Caki2 (cell line): ENCODE results near the gene PPARG. TPM values are rescaled to one million over a fixed set of nuclear protein-coding genes. Genes with fewer than 3 reads are reported as not detected.

Experiments
- DNase-seq: peaks from one replicate; pipeline ENCODE4 v3.0.0-alpha.2; 2015; ENCODE audit warnings: low read depth
- in situ Hi-C: cut with HindIII; loops from 2 replicates; pipeline ENCODE4 v1.10.0; 2016; ENCODE audit warnings: low sequenced_read_pairs, low pct_unique_long_range_greater_than_20kb, mixed read lengths
- total RNA-seq: library from RNA; depleted of rRNA; stranded (reverse); fragments of >200 nt; shearing (Covaris generic); gene quantifications from 2 replicates; pipeline ENCODE4 v1.2.3, GENCODE V29; 2014; ENCODE audit warnings: low replicate concordance

The PPARG gene
- total RNA-seq, 1 experiment from 2014 or later: 63.8 TPM

DNA sequence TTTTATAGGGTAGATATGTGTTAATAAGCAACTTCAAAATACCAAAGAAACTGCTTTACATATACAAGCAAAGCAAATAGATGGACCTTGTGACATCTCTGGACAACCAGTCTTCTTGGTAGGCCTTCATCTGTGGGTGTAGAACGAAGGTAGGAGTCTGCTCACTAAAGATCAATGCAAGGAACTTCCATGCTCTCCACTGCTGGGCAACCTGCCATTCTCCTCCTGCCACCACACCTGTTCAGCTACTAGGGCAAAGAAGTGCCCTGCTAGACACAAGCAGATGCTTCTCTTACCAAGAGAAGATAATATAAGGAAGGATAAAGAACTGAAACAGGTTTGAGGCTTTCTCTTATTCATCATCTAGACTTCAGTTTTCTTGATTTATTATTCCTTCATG, 12.6 kb downstream of the PPARG start:
- in situ Hi-C loops: no loop called here
- no peak for DNase-seq

DNA sequence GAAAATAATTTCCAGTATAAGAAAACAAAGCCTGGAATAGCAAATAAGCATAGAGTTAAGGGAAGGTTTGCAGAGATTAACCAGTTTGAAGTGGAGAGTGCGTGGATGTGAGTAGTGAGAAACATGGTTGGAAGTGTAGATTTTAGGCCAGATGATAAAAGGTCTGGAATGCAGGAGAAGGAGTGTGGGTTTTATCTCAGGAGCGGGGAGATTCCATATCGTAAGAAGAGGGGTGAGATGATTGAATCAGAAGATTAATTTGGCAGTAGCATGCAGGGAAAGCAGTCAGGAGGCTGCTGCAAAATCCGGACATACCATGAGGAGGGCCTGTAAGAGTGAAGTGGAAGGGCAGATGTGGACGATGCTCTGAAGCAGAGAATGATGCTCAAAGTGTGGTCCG, 13.7 kb downstream of the PPARG start:
- in situ Hi-C loops: no loop called here
- DNase-seq: no peak

DNA sequence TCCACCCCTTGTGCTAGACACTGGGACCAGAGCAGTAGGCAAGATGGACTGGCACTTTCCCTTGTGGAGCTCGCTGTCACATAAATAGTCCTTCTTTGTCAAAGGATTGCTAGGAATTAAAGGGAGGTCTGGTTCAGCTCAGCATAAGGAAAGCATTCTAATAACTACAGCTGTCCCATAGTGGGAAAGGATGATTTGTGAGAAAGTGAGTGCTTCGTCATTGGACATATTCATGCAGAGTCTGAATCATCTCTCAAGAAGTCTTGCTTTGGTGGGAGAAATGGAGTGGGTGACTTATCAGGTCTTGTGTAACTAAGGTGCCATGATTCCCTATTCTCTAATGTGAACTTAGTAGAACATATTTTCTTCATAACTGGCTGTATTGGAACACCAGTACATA, 14.7 kb downstream of the PPARG start:
- in situ Hi-C loops: no loop called here
- peak; percentile 76 for DNase-seq

DNA sequence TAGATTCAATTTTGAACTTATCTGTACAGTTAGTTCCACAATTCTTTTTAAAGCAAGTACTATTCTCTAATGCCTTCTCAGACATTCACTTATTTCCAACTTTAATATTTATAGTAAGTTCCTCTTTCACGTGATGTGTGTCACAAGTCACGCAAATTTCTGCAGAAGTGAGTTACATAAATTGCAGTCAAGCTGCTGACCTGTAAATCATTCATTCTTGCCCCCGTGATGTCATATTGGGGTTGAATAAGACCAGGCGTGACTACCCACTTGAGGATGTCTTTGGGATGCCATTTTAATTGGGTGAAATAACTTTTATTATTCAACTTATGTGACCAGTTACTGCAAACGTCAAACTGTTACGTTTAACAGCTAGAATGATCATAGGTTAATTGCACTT, 15.1 kb downstream of the PPARG start:
- in situ Hi-C loops: no loop called here
- peak; percentile 55 for DNase-seq

DNA sequence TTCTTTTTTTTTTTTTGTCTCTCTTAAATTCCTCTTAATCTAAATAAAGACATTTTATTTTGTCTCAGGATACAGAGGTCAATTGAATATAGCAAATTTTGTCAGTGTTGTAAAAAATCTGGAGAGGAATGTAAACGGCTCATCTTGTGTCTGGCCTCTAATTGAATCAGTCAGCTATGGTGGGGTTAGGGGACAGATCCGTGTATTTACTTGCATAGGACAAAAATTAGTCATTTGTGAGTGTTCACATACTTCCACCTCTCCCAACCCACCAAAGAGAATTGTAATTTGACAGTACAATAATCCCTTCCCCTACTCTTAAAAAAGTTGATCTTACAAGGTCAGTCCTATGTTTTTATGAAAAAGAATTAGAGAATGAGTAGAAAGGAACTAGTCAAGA, 18.3 kb downstream of the PPARG start:
- in situ Hi-C loops: no loop called here
- no peak for DNase-seq

DNA sequence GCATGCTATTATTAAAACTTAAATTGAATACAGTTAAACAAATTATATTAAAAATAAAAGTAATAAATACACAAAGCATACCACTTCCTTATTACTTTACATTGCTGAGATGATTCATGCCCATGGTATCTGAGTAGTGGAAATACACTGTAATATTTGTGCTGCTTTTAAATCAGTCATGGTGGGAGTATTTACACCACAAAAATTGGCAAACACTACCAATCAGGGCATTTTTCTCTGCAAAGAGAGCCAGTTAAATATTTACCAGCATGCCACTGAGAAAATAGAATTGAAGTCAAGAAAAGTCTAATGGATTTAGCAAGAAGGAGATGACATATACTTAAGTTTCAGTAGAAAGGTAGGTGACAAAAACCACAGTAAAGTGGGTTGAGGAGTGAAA, 19.6 kb downstream of the PPARG start:
- DNase-seq: peak; percentile 86
- in situ Hi-C loops: no loop called here

DNA sequence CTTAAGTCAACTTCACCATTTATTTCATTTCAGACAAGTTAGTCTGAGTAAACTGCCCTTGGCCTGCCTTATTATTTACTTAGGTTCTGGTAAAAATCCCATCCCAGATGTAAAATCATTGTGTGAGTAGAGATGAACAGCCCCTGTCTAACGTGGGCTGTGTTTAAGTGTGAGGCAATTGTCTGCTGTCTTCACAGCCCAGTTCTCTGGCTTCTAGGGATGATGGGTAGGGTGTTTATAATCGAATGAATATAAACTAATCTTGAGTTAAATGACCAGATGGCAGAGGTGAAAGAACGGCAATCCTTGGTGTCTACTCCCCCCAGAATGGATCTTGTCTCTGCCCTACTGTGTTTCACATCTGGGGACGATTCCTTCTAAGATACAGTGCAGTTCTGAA, 20.8 kb downstream of the PPARG start:
- in situ Hi-C loops: no loop called here
- DNase-seq: no peak

DNA sequence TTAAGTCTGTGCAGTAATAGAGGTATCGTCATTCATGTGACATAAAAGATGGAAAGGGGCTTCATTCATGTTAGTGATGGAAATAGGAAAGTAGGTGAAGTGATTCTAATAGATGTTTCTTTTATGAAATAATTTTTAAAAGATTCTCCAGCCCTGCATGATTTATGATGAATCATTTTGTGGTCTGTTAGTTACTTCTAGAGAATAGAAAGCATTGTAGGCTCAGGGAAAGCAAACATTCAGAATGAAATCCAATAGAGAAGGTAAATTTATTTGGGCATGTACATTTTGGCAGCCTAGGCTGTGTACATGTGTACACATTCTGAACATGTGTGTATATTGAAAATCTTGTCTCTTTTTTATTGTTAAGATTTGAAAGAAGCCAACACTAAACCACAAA, 23.1 kb downstream of the PPARG start:
- in situ Hi-C loops: no loop called here
- no peak for DNase-seq

DNA sequence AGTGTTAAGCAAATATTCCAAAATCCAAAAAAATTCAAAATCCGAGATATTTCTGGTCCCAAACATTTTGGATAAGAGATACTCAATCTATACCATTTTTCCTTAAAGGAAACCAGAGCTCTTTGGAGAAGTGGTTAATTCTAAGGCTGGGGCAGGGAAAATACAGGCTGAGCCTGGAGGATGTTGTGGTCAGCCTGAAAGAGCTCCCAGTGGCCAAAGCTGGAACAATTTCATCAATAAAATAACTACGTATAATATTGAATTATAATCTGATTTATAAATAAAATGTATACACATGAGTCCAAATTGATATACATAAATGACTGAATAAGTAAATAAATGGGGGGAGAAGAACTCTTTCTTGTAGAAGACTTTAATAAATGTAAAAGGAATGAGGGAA, 24.6 kb downstream of the PPARG start:
- in situ Hi-C loops: no loop called here

DNA sequence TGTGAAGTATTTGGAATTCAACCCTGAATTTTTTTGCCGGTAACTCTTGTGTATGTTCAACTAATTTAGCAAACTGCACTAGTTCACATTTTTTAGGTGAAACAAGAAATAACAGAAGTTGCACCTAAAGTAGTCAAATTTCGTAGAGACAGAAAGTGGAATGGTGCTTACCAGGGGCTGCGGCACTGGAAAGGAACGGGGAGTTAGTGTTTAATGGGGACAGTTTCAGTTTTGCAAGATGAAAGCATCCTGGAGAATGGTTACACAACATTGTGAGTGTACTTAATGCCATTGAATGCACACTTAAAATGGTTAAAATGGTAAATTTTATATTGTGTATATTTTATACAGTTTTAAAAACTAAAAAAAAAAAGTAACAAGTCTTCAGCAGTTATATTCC, 27.4 kb downstream of the PPARG start:
- no peak for DNase-seq
- in situ Hi-C loops: no loop called here

More for the DNA sequence above, 24.6 kb downstream of the PPARG start:
- DNase-seq: no peak

DNA sequence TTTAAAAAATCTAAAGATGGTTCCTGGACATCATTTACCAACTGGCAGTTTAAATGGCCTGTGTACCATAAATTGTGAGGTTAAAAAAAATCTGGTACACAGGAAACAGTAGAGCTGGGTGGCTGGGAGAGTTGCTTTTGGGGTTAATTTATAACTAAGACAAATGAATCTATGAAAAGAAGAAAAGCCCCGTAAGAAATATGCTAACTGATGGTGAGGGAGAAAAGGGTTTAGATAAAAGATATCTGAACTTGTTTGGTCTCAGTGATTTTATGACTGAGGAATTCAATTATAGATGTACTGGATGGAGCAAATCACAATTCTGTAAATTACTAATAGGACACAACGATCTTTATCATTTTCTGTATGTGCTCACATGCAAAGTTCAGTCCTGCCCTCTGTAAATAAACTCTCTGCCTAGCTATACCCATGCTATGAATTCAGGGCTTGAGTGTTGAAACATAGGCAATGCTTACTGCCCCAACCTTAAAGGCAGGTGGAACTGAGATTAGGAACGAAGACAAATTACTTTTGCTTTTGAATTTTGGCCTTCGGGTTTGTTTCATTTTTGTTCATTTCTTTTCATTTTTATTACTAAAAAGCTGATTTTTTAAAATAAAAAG, 28.0 kb downstream of the PPARG start:
- DNase-seq: peak; percentile 64
- in situ Hi-C loops: no loop called here

DNA sequence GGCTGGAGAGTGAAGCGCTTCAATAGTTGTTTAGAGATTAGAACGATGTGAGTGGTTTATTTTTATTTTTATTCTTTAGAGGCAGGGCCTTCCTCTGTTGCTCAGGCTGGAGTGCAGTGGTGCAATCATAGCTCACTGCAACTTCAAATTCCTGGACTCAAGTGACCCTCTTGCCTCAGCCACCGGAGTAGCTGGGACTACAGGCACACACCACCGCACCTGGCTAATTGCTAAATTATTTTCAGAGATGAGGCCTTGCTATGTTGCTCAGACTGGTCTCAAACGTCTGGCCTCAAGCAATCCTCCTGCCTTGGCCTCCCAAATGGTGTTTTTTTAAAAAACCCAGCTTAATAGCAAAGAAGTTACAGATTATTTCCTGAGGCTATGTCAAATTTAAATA, 29.0 kb downstream of the PPARG start:
- DNase-seq: no peak
- in situ Hi-C loops: no loop called here

DNA sequence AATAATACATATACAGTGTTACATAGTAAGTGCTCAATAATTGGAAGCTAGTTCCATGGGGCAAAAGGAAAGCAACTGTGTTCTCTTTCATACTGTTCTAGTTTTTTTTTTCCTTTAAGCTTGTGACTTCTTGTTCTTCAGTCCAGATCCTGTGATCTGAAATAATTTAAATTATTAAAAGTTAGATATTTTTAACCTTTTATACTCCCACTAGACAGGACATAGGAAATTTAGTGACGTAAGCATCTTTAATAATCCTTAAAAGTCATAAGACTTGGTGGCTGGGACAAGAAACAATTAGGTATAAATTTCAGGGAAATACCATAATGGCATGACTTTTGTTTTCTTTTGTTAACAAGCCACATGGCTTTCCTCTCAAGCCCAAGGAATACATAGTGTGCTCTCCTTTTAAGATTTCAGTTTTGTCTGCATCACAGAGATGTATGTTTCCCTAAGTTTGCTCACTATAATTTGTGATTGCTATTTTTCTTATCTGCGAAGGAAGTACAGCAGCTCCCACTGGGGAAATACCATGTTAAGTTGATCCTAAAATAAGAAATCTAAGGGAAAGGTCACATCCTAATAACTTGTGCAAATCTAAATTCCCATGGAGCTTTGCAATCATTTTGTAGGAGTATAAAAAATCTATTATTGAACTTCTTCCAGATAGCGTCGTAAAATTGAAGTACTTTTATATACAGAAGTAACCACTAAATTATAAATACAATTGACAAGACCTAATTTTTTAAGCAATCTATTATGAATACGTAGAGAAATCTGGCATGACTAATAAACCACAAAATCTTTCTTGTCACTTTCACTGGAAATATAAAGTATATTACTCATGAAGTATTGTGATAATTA, 30.1 kb downstream of the PPARG start:
- no peak for DNase-seq
- in situ Hi-C loops: no loop called here

DNA sequence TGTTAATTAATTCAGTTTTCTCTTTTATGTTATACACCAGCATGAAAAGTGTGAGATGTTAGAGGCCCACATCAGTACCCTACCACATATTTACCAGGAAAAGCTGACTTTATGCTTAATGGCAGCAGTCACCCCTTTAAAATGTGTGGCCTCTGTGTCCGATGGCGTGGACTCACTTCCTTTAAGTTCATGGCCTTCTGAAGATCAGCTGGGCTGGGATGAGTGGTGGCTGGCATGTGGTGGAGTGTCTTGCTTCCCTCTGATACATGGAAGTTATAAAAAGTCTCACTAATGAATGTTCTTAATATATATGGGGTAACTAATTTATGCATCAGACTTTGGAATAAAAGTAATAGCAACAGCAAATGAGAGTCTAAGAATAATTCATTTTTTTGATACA, 32.1 kb downstream of the PPARG start:
- in situ Hi-C loops: no loop called here

DNA sequence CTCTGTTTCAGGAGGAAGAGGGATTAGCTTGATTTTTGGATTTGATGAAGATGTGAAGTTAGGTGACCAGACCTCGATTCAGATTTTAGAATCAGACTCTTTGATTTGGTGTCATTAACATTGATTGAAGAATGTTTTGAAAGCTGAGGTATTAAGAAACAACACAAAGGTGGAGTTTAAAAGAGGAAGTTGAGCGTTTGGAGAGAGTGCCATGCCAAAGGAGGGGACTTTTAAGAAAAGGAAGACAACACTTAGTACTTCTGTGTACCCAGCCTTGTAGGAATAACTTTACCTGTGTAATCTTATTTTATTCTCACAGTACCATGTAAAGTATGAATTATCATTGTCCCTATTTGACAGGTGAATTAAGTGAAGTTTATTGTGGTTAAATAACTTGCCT, 34.4 kb downstream of the PPARG start:
- in situ Hi-C loops: no loop called here
- DNase-seq: no peak

More for the DNA sequence above, 32.1 kb downstream of the PPARG start:
- DNase-seq: no peak

DNA sequence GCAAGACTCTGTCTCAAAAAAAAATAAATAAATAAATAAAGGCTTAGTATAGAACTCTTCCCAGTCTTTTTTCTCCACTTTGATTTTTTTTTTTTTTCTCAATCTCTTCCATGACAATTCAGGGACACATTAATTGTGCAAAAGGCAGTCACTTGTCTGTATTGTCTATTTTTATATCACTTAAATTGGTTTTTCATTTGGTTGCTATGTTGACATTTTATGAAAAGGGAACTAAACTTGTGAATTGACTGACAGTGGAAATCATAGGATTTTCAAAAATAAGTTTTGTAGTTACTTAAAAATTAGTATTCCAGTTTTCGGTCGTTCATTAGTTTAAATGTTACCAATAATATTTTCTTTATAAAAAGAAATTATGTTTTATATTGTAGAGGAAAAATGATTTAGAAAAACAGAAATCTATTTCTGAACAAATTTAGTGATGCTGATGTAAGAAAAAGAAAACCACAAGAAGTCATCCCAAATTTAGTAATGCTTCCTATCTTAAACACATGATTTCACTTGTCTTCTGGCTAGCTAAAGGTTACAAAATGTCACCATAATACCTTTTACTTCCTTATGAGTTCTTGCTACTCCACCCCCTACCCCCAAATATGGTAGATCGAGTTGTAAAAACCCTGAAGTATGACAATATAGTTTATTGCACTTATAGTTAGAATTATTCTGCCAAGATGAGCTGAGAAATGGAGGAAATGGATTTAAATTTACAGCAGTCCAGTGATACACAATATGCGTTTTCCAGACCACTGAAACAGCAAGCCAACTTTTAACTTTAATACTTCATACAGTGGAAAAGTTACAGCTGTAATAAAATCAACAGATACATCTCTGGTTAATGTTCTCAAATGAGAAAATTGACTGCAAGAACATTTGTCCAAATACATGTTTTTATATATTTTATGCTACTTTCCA, 37.0 kb downstream of the PPARG start:
- in situ Hi-C loops: no loop called here
- DNase-seq: no peak

DNA sequence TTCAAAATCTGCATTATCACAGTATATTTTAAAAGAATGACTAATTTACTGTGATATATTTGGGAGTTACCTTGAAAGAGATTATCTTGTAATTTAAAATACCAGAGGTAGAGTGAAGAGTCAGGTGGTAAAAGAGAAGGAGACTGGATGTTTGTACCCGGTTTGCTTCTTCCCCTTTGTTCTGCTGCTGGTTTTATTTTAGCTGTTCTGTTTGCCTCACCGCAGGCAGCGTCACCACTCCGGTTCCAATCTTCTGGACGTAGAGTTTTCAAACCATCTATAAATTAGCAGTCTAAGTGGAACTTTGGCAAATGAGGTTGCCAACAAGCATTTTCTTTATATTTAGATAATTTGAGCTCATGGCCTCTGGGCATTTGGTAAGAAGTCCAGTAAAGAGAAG, 38.2 kb downstream of the PPARG start:
- in situ Hi-C loops: no loop called here
- DNase-seq: no peak

DNA sequence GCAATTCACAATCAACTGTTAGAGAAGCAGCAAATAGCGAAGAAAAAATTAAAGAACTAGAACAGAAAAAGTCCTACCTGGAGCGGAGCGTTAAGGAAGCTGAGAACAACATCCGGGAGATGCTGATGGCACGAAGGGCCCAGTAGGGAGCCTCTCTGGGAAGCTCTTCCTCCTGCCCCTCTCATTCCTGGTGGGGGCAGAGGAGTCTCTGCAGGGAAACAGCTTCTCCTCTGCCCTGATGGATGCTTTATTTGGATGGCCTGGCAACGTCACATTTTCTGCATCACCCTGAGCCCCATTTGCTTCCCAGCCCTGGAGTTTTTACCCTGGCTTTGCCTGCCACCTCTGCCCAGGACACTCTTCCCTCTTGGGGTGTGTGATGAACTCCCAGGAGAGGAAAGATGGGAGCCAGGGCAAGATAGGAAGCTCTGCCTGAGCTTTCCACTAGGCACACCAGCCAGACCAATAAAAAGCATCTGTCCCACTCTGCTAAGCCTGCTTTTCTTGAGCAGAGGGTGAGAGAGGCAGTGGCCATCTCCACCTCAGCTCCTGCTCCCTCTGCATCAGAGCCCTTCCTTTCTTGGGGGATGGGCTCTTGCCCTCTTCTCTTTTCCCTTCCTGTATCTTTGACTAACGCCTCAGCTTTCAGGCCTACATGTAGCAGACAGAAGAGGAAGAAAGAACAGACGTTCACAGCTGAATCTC, 39.4 kb downstream of the PPARG start:
- in situ Hi-C loops: no loop called here

More for the DNA sequence above, 39.4 kb downstream of the PPARG start:
- DNase-seq: no peak
